GM12875 (cell line): ENCODE measurements around the gene UBLCP1.
"Not testable (repeated sequence)": the region's sequence is repeated elsewhere in the genome, so short reads cannot be mapped to it uniquely, and the experiment has no call there.

Source experiments
- H3K4me3 ChIP-seq: one replicate; pipeline ENCODE4 v1.5.1; 2011; ENCODE audit warnings: low read depth, low read length, control low read depth
- TF ChIP-seq, protein P1 (sequence below): IDR thresholded peaks from 2 replicates; pipeline ENCODE4 v1.5.1; 2011; ENCODE audit warnings: low read depth, mild to moderate bottlenecking, control low read depth, inconsistent platforms, low read length, moderate library complexity, borderline replicate concordance; ENCODE audit not compliant: insufficient read depth

The UBLCP1 gene

DNA sequence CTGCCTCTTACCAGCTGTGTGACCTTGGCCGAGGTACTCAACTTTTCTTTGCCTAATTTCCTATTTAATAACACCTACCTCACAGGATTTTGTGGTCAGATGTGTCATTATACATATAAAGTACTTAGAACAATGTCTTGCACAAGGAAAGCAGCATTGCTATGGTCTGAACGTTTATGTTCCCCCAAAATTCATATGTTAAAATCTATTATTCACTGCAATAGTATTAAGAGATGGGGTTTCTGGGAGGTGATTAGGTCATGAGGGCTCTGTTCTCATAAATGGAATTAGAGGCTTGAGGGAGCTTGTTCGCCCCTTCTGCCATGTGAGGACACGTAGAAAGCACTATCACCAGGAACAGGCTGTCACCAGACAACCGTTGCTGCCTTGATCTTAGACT, 42.9 kb upstream of the UBLCP1 start:
- TF ChIP-seq, protein P1, sequence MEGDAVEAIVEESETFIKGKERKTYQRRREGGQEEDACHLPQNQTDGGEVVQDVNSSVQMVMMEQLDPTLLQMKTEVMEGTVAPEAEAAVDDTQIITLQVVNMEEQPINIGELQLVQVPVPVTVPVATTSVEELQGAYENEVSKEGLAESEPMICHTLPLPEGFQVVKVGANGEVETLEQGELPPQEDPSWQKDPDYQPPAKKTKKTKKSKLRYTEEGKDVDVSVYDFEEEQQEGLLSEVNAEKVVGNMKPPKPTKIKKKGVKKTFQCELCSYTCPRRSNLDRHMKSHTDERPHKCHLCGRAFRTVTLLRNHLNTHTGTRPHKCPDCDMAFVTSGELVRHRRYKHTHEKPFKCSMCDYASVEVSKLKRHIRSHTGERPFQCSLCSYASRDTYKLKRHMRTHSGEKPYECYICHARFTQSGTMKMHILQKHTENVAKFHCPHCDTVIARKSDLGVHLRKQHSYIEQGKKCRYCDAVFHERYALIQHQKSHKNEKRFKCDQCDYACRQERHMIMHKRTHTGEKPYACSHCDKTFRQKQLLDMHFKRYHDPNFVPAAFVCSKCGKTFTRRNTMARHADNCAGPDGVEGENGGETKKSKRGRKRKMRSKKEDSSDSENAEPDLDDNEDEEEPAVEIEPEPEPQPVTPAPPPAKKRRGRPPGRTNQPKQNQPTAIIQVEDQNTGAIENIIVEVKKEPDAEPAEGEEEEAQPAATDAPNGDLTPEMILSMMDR: no peak
- H3K4me3 ChIP-seq: no peak overlapping the region

DNA sequence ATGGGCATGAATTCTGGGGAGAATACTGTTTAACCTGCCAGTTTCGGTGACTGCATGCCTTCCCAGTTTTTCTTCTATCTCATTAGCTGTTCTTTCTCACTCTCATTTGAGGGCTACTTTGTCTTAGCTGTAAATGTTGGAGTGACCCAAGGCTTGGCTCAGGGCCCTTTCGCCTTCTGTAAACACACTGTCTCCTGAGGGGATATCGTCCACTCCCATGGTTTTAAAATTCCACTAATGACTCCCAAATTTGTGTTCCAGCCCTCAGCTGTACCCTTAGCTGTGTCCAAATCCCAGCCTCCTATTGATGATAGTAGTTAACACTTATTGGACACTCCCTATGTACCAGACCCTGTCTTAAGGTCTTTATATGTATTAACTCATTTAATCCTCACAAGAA, 39.6 kb upstream of the UBLCP1 start:
- TF ChIP-seq, protein P1: no peak

DNA sequence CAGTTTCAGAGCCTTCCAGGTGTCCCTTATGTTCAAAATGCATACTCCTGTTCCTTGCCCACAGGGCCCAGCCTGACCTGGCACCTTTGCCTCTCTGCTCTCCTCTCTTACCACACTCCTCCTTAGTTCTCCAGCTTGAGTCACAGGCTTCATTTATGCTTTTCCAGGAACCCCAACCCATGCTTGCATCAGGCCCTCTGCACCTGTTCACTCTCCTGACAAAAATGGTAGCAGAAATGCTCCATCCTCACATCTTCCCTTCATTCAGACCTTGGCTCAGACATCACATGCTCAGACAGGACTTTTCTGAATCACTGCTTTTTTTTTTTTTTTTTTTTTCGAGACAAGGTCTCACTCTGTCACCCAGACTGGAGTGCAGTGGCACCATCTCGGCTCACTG, 38.6 kb upstream of the UBLCP1 start:
- TF ChIP-seq, protein P1: no peak
- no peak overlapping the region for H3K4me3 ChIP-seq

More for the DNA sequence above, 39.6 kb upstream of the UBLCP1 start:
- no peak overlapping the region for H3K4me3 ChIP-seq

DNA sequence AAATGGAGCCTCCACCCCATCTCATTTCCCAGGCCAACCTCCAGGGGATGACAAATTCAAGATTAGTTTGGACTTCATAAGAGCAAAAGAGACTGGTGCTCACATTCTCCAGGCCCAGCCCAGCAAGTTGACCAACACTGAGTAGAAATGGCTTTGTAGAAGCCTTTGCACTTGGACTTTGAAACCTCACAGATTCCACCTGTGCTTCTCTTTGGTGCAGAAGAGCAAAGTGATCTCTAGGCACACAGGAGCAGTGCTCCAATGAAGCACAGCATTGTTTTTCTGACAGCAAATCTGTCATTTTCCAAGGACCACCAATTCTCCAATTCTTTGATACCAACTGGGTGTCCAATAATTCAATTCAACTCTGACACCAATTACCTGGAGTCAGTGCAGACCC, 36.6 kb upstream of the UBLCP1 start:
- H3K4me3 ChIP-seq: no peak overlapping the region
- TF ChIP-seq, protein P1: no peak

DNA sequence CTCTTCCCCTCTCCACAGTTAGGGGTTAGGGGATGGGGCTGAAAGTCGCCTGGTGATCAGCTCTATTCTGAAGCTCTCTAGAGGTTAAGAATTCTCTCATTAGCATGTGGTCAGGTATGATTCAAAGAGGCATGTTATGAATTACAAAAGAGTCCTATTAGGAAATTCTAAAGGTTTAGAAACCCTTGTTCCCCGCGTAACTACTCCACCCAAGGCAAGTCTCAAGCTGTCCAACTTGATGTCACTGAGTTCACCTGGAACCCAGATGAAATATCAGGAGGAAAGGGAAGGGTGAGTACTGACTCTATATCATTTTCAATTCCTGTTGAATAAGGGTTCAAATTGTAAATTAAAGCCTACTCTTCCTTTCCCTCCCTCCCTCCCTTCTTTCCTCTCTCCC, 35.6 kb upstream of the UBLCP1 start:
- TF ChIP-seq, protein P1: no peak
- H3K4me3 ChIP-seq: no peak overlapping the region

DNA sequence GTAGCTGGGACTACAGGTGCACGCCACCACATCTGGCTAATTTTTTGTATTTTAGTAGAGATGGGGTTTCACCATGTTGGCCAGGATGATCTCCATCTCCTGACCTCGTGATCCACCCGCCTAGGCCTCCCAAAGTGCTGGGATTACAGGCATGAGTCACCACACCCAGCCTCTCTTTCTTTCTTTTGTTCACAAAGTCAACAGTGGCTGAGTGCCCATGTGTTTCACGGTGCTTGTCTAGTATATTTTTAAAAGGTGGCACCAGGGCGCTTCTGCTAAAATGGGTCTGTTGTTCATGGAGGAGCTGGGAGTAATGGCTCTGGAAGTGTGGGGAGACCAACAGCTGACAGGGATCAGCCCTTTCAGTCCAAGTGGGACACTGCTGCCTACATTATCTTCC, 35.0 kb upstream of the UBLCP1 start:
- not testable (repeated sequence) for H3K4me3 ChIP-seq

DNA sequence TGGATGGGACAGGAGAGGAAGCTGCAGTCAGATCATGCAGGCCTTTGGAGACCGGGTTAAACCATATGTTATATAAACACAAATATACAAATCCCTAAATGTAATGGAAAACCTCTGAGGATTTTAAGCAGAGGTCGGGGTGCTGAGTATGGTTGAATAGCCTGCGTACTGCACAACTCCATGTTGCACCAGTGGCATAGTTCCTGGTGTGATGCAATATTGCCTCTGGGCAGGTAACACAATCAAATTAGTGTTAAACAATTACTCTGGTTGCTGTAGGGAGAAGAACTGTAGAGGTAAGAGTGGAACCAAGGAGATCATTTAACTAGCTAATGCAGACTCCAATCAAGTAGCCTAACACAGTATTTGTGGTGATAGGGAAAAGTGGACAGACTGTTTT, 32.4 kb upstream of the UBLCP1 start:
- no peak overlapping the region for H3K4me3 ChIP-seq
- TF ChIP-seq, protein P1: no peak

DNA sequence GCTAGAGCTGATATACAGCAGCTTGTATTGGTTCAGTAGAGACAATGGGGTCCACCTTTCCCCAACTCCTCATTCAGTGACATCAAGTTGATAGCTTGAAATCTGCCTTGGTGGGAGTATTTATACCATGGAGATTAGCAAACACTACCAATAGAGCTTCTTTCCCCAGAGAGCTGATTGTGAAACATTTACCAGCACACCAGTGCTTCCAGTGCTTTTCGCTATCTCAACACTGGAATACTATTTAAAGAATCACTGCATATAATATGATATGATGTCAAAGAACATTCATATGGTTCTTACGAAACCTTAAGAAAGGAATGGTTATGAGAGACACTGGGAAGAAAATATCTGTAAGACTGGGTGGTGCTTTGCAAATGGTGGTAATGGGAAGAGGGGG, 31.9 kb upstream of the UBLCP1 start:
- TF ChIP-seq, protein P1: no peak
- no peak overlapping the region for H3K4me3 ChIP-seq

DNA sequence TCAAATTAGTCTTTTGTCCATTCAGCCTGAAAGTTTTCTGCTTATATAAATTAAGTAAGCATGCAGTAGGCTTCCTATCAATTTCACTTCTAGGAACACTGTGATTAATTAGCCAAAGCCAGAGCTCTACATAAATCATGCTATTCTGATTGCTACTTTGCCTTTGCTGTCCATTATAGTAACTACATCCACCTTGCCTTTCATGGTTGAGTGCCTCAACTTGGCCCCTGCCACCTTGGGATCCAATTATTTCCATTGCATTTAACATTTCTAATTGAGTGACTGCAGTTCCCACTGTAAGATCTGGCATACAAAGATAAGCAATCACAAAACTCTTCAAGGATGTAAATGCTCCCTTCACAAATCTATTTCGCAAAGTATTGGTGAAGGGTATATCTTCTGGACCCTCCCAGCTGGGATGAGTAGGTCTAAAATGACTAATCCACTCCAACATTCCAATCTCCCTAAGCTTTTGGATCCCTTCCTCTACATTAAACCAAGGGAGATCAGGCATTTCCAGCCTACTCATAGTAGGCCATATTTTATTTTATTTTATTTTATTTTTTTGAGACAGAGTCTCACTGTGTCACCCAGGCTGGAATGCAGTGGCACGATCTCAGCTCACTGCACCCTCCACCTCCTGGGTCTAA, 27.1 kb upstream of the UBLCP1 start:
- not testable (repeated sequence) for H3K4me3 ChIP-seq
